AG09319 (cell line): ENCODE data around the gene NOM1.
"Not testable (repeated sequence)": the region's sequence is repeated elsewhere in the genome, so short reads cannot be mapped to it uniquely, and the experiment has no call there.

ENCODE experiments used
- DNase-seq: peaks from one replicate; pipeline ENCODE4 v3.0.0-alpha.2; 2010; ENCODE audit warnings: low read depth; ENCODE audit errors: extremely low read depth
- TF ChIP-seq, protein P1 (sequence below): IDR thresholded peaks from 2 replicates; pipeline ENCODE4 v1.5.1; 2011; ENCODE audit warnings: low read depth, mild to moderate bottlenecking, inconsistent platforms, low read length, moderate library complexity

NOM1 gene

DNA sequence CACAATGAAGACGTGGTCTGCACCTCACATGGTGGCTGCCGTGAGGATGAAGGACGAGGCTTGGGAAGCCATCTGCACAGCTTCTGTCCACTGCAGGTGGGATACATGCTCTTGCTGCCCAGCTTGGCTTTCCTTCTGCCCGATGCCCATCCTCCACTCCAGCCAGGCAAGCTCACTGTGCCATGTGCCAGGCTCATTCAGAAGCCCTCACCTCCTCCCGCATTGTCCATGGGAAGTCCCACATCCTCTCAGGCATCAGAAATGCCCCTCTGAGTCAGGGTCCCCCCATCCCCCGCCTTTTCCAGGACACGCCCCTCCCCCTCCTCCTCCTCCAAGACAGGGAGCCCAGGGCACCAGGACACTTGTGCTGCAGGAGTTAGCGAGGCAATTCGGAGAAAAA, 4.6 kb upstream of the NOM1 start:
- DNase-seq = no peak

GRCh38 chr7:156947120-156947843, 2.2 kb upstream of the NOM1 start:
- TF ChIP-seq, protein P1, sequence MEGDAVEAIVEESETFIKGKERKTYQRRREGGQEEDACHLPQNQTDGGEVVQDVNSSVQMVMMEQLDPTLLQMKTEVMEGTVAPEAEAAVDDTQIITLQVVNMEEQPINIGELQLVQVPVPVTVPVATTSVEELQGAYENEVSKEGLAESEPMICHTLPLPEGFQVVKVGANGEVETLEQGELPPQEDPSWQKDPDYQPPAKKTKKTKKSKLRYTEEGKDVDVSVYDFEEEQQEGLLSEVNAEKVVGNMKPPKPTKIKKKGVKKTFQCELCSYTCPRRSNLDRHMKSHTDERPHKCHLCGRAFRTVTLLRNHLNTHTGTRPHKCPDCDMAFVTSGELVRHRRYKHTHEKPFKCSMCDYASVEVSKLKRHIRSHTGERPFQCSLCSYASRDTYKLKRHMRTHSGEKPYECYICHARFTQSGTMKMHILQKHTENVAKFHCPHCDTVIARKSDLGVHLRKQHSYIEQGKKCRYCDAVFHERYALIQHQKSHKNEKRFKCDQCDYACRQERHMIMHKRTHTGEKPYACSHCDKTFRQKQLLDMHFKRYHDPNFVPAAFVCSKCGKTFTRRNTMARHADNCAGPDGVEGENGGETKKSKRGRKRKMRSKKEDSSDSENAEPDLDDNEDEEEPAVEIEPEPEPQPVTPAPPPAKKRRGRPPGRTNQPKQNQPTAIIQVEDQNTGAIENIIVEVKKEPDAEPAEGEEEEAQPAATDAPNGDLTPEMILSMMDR = no peak
- DNase-seq = no peak

More for the DNA sequence above, 4.6 kb upstream of the NOM1 start:
- TF ChIP-seq, protein P1 = no peak

GRCh38 chr7:156948361-156948760, 1.2 kb upstream of the NOM1 start:
- DNase-seq = no peak
- TF ChIP-seq, protein P1 = no peak

DNA sequence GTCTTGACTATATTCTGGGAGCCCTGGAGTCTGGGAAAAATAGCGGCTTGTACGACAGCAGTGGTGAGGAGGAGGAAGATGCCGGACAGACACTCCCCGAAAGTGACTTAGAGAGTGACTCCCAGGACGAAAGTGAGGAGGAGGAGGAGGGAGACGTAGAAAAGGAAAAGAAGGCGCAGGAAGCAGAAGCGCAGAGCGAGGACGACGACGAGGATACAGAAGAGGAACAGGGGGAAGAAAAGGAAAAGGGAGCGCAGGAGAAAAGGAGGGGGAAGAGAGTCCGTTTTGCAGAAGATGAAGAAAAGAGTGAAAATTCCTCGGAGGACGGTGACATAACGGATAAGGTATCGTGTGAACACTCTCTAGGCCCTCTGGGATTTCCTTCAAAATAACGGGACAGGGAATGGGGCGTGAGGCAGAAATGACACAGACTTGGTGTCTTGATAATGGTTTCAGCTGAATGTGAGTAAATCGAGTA, 908 bp downstream of the NOM1 start:
- TF ChIP-seq, protein P1 = no peak
- DNase-seq = no peak

GRCh38 chr7:156953215-156953614, 3.7 kb downstream of the NOM1 start:
- DNase-seq = not testable (repeated sequence)

DNA sequence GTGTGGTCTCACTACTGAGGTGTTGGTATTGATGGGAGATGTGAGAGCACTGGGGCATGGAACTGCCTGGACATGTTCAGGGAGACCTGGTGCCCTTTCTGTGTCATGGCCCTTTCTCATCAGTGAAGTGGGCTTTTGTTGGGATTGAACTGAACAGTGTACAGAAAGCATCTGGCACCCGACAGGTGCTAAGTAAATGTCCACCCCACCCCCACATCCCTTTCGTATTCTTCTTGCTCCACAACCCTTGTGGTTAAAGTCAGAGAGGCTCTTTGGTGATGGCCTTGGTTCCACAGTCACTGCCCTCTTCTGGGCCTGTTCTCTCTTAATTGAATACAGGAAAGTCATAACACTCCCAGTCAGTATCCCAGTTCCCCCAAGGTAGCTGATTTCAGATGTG, 5.4 kb downstream of the NOM1 start:
- no peak for DNase-seq
- TF ChIP-seq, protein P1 = no peak

DNA sequence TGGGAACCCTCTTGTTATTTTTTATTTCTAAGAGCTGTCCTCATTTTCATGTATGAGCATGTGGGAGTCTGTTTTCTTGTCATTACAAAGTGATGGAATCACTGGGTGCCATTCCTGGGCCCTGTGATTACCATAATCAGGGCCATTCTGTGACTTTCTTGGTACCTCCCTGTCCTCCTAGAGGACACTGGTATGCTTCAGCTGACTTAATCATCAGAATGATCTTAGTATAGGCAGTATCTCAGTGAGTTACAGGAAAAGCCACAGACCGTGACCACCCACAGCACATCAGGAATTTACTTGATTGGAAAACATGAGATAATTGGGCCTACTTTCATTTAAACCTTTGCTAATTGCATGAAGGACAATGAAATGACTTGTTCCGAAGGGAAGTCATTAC, 7.2 kb downstream of the NOM1 start:
- no peak for DNase-seq

More for the DNA sequence above, 7.2 kb downstream of the NOM1 start:
- TF ChIP-seq, protein P1 = no peak
